Stomach (tissue), 9 donors: ENCODE results near the gene PGA4. TPM values are rescaled to one million over a fixed set of nuclear protein-coding genes. Genes with fewer than 3 reads are reported as not detected.
"Not testable (repeated sequence)": the region's sequence is repeated elsewhere in the genome, so short reads cannot be mapped to it uniquely, and the experiment has no call there.

ENCODE experiments used
- DNase-seq, 2 donors: peaks; one replicate each; pipeline versions ENCODE4 v3.0.0 to v3.0.0-alpha.2; 2013 to 2019
- H3K27ac ChIP-seq, 5 donors: fragments of 200-600 bp in 4 of 5; sonication (generic) in 4 of 5; one replicate each; pipeline ENCODE4 v1.5.1; 2013 to 2019; ENCODE audit warnings: mild to moderate bottlenecking in 1 of 5, moderate library complexity in 1 of 5
- H3K27me3 ChIP-seq, 3 donors: fragments of 200-600 bp; sonication (generic); one replicate each; pipeline ENCODE4 v1.5.1; 2017 to 2019; ENCODE audit warnings: mixed run types in 1 of 3
- H3K36me3 ChIP-seq, 4 donors: fragments of 200-600 bp; sonication (generic); 1 replicate in 3 of 4; 2 replicates in 1 of 4; pipeline ENCODE4 v1.5.1; 2016 to 2019
- H3K4me1 ChIP-seq, 4 donors: fragments of 200-600 bp; sonication (generic); one replicate each; pipeline ENCODE4 v1.5.1; 2016 to 2019
- H3K4me3 ChIP-seq, 4 donors: fragments of 200-600 bp; sonication (generic) in 3 of 4; one replicate each; pipeline ENCODE4 v1.5.1; 2016 to 2019; ENCODE audit warnings: mild to moderate bottlenecking in 1 of 4
- H3K9me3 ChIP-seq, 4 donors: fragments of 200-600 bp; sonication (generic); one replicate each; pipeline ENCODE4 v1.5.1; 2016 to 2019
- POLR2AphosphoS5 ChIP-seq, 3 donors: sonication (generic); formaldehyde crosslinking; IDR thresholded peaks; one replicate each; pipeline ENCODE4 v1.6.1; 2016; ENCODE audit warnings: antibody characterized with exemption in 3 of 3
- WGBS, 5 donors: extraction: QIAGEN DNeasy Blood & Tissue Kit in 3 of 5; methylation state at CpG; one replicate each; pipeline versions ENCODE4 v1.1.5 to v1.1.7; 2013 to 2018; 5-methylcytosine and 5-hydroxymethylcytosine counted together
- intact Hi-C: fragments of 100-400 bp; cut with DNase I; formaldehyde crosslinking; loops from one replicate; pipeline ENCODE4 v1.15.1; 2023; ENCODE audit warnings: low total_unique reads
- polyA plus RNA-seq, 3 donors: library from polyadenylated mRNA; stranded (reverse); fragments of 200-250 nt; gene quantifications; one replicate each; pipeline ENCODE4 v1.2.3, GENCODE V29; 2013
- total RNA-seq, 5 donors: library from RNA; depleted of rRNA; stranded (reverse); fragments of >200 nt; gene quantifications; one replicate each; pipeline versions ENCODE4 v1.1.0 to v1.2.3, GENCODE V29; 2014 to 2016
- donor health status: healthy with polysubstance abuse.
- donor health status: Bipolar disorder and iron deficiency.
- donor health status: healthy.

Gene PGA4
- total and polyA plus RNA-seq, 8 donors: 386 to 107,207 (median 16,893) TPM

DNA sequence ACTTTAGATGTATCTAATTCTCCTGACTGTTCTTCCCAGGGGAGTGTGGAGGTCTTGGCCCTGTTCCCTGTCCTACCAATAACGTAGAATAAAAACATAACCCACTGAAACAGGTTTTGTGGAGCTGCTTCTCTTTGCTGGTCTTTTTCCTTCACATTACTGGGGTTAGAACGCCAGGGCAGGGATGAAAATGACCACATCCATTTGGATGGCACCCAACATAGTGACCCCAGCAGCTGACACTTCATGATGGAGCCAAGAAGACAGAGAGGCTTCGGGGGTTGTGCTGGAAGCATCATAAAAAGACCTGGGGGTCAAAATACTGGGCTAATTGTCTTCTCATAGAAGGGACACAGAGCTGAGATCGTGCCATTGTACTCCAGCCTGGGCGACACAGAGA lies 9.4 kb downstream of the PGA4 start:
- WGBS, 5 donors: no CpG with 5 or more reads among the region's 5 CpGs
- intact Hi-C loops, H3K36me3 ChIP-seq, H3K27me3 ChIP-seq, H3K9me3 ChIP-seq, H3K4me3 ChIP-seq, H3K27ac ChIP-seq, DNase-seq, H3K4me1 ChIP-seq: not testable (repeated sequence)
- peak in 1 of 3 donors; percentile 73 for TF ChIP-seq POLR2AphosphoS5 (IDR thresholded peaks at IDR 0.05)

DNA sequence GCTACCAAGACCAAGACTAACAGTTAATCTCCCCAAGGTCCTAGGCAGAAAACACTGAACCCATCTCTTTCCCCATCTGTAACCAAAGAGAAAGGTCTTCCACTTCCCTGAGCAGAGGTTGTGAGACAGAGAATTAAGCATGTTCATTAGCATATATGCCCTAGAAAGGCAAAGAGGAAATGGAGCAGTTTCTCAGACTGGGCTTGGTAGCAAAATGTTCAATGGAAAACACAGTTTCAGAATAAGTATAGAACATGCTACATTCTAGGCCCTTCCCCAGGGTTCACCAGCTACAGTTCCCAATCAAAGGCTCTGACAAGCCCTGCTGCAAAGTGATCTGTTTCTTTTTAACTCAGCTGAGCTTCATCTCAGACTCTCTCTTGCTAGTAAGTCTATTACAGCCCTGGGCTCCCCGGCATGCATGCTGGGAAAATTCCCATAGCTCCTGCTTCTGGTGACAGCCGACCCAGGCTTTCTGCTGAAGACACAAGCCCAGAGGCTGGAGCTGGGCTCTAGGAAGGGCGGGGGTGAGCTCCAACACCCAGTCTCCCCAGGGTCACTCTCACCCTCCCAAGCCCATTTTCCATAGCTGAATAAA lies 10.5 kb downstream of the PGA4 start:
- H3K4me3 ChIP-seq, DNase-seq, intact Hi-C loops, H3K9me3 ChIP-seq, H3K27me3 ChIP-seq, H3K36me3 ChIP-seq, H3K27ac ChIP-seq, H3K4me1 ChIP-seq: not testable (repeated sequence)
- no CpG with 5 or more reads among the region's 3 CpGs for WGBS, 5 donors

DNA sequence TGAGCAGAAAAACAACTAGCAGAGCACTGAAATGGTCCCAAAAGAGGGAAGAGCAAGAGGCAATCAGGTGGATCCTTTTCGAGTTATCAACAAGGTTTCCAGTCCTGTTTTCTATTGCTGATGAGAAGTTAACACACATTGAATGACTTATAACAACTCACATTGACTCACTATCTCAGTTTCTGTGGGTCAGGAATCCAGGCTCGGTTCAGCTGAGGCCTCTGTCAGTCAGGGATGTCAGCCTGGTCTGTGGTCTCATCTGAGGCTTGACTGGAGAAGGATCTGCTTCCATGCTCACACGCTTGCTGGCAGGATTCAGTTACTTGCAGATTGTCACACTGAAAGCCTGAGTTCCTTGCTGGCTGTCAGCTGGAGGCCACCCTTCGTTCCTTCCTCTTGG lies 15.0 kb downstream of the PGA4 start:
- H3K36me3 ChIP-seq, intact Hi-C loops, DNase-seq, H3K4me1 ChIP-seq, H3K9me3 ChIP-seq, H3K27me3 ChIP-seq, H3K27ac ChIP-seq, H3K4me3 ChIP-seq: not testable (repeated sequence)
- no CpG with 5 or more reads among the region's 4 CpGs for WGBS, 5 donors

DNA sequence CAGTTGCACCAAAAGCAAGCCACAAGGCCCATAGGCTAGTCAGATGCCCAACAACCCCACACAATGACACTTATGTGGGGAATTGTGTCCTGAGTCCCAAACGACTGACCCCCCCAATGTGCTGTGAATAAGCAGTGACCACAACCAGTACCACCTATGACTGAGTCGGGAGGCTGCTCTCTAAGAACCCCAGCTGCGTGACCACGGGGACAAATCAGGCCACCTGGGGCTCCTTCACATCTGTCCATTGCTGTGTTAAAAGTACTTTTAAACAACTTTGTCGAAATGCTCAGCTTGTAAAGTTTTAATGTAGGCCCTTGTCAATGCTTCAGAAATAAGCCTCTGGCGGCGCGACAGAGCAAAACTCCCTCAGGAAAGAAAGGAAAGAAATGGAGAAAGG lies 18.1 kb downstream of the PGA4 start:
- H3K27ac ChIP-seq, H3K4me1 ChIP-seq, H3K36me3 ChIP-seq, H3K27me3 ChIP-seq, intact Hi-C loops, DNase-seq, H3K4me3 ChIP-seq, H3K9me3 ChIP-seq: not testable (repeated sequence)
- WGBS, 5 donors: 66 to 77% (median 76%) methylated on average over 7 to 8 of the region's 8 CpGs

DNA sequence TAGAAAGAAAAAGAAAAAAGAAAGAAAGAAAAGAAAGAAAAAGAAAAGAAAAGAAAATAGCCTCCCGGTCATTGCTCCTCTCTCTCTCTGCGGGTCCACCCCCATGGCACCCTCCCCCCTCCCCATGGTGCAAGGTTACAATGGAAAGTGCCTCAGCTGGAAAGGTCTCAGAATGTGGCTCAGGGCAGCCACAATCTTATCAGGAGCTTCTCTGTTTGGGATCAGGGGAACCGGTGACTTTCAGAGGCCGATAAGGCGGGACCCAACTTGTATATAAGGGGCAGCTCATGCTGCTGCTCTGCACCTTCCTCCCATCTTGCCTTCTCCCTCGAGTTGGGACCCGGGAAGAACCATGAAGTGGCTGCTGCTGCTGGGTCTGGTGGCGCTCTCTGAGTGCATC lies 18.7 kb downstream of the PGA4 start, which contains the start of gene PGA5:
TSS of gene PGA5 (plus strand) at position 301 of the 400 bp plus-strand sequence. CDS start at position 353, 52 bp downstream.
- H3K27ac ChIP-seq, DNase-seq, intact Hi-C loops, H3K9me3 ChIP-seq, H3K27me3 ChIP-seq, H3K4me1 ChIP-seq, H3K36me3 ChIP-seq, H3K4me3 ChIP-seq: not testable (repeated sequence)
- no CpG with 5 or more reads among the region's 8 CpGs for WGBS, 5 donors

DNA sequence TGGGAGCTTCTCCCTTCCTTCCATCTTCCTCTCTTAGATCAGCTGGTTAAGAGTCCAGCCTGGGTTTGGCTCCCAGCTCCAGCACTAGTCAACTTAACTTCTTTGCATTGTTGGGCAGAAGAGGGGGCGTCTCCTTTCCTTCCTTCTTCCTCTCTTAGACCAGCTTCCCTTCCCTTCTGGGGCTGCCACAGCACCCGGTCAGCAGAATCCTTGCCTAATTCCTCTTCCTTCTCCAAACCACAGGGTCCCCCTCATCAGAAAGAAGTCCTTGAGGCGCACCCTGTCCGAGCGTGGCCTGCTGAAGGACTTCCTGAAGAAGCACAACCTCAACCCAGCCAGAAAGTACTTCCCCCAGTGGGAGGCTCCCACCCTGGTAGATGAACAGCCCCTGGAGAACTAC lies 19.4 kb downstream of the PGA4 start:
- H3K27me3 ChIP-seq, intact Hi-C loops, H3K27ac ChIP-seq, DNase-seq, H3K36me3 ChIP-seq, H3K4me3 ChIP-seq, H3K9me3 ChIP-seq, H3K4me1 ChIP-seq: not testable (repeated sequence)
- no CpG with 5 or more reads among the region's 5 CpGs for WGBS, 5 donors

DNA sequence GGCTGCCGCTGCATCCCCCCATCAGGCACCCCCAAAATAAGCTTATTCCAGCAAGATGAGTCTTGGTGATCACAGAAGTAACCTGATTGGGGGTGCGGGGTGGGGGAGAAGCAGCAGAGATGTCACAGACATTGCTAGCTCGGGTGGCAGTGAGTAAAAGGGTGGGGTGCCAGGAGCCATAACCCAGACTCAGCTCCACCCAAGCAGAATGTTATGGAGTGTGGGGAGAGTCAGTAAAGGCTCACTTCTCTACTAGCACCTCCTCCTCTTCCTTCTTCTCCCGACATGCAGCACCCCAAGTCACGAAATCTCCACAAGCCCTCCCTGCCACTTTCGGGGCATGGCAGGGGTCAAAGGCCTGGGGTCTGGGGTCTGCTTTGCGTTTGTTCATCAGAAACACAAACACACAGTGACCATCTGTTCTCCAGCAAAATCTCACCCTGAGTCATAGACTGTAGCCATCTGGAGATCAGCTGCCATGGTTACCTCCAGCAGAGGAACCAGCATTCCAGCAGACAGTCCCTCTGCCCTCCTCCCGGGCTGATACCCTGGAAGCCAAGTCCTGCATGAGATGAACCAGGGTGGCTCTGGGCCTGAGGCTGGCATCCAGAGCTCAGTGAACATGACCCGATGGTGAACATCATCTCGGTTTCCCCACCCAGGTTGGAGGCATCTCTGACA lies 23.3 kb downstream of the PGA4 start:
- DNase-seq, H3K4me3 ChIP-seq, H3K27ac ChIP-seq, H3K36me3 ChIP-seq, H3K9me3 ChIP-seq, H3K27me3 ChIP-seq, H3K4me1 ChIP-seq, intact Hi-C loops: not testable (repeated sequence)
- no CpG with 5 or more reads among the region's 10 CpGs for WGBS, 5 donors

DNA sequence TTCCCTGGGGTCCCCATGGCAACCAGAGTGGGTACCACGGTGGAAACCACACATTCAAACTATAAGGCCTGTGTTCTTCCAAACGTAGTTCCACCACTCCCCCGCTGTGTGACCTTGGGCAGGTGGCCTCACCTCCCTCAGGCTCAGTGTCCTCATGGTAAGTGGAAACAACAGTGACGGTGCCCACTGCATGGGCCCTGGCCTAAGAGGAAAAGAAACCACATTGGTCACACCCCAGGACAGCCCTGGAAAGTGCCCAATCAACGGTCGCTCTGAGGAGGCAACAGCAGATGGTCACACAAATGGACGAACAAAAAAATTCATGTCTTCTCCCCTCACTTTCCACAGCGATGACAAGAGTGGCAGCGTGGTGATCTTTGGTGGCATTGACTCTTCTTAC lies 25.9 kb downstream of the PGA4 start:
- H3K4me1 ChIP-seq, H3K4me3 ChIP-seq, H3K27ac ChIP-seq, H3K27me3 ChIP-seq, intact Hi-C loops, H3K9me3 ChIP-seq, DNase-seq, H3K36me3 ChIP-seq: not testable (repeated sequence)
- WGBS, 5 donors: 69 to 89% (median 80%) methylated on average over 8 to 9 of the region's 9 CpGs

DNA sequence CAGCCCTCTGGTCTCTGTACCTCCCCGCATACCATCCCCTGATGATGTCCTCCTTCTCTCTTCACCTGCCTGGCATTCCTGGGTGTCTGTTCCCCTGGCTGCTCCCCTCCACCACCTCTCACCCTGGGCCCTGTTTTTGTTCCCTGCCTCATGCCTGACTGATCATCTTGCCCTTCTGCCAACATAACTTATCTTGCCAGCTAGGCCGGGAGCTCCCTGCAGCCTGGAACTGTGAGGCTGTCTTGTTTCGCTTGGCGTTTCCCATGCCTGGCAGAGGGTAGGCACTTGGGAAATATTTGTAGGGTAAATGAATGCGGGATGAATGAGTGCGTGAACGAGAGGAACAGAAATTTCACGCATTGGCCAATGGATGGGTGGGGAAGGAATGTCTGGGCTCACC lies 27.1 kb downstream of the PGA4 start:
- H3K4me3 ChIP-seq, H3K27me3 ChIP-seq, H3K36me3 ChIP-seq, DNase-seq, H3K4me1 ChIP-seq, H3K9me3 ChIP-seq, intact Hi-C loops, H3K27ac ChIP-seq: not testable (repeated sequence)
- 68 to 79% (median 78%) methylated on average over 8 of the region's 8 CpGs for WGBS, 5 donors

DNA sequence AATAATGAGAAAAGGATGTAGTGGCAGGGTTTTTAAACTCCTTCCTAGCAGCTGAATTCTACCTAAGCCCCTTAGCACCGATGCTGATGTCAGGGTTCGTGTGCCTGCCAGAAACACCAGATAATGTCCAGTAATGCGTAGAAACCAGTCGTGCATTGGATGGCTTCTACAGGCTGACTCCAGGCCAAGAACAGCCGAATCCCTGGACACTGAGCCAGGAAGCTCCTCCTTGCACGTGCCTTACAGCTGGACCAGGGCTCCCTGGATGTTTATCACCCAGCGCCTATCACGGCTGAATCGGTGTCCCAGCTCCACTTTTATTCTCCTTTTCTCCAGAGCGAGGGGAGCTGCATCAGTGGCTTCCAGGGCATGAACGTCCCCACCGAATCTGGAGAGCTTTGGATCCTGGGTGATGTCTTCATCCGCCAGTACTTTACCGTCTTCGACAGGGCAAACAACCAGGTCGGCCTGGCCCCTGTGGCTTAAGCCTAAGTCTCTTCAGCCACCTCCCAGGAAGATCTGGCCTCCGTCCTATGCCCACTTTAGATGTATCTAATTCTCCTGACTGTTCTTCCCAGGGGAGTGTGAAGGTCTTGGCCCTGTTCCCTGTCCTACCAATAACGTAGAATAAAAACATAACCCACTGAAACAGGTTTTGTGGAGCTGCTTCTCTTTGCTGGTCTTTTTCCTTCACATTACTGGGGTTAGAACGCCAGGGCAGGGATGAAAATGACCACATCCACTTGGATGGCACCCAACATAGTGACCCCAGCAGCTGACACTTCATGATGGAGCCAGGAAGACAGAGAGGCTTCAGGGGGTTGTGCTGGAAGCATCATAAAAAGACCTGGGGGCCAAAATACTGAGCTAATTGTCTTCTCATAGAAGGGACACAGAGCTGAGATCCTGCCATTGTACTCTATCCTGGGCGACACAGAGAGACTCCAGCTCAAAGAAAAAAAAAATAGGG lies 28.9 kb downstream of the PGA4 start:
- H3K27me3 ChIP-seq, H3K9me3 ChIP-seq, H3K4me1 ChIP-seq, H3K27ac ChIP-seq, H3K36me3 ChIP-seq, H3K4me3 ChIP-seq, intact Hi-C loops: not testable (repeated sequence)
- DNase-seq: peak in 1 of 2 donors; percentile 61
- WGBS, 5 donors: 51 to 62% (median 60%) methylated on average over 20 of the region's 20 CpGs

DNA sequence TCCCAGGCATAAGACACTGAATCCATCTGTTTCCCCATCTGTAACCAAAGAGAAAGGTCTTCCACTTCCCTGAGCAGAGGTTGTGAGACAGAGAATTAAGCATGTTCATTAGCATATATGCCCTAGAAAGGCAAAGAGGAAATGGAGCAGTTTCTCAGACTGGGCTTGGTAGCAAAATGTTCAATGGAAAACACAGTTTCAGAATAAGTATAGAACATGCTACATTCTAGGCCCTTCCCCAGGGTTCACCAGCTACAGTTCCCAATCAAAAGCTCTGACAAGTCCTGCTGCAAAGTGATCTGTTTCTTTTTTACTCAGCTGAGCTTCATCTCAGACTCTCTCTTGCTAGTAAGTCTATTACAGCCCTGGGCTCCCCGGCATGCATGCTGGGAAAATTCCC lies 30.2 kb downstream of the PGA4 start:
- H3K4me1 ChIP-seq, H3K9me3 ChIP-seq, DNase-seq, H3K27ac ChIP-seq, H3K4me3 ChIP-seq, H3K27me3 ChIP-seq, H3K36me3 ChIP-seq, intact Hi-C loops: not testable (repeated sequence)
- 44 to 71% (median 58%) methylated on average over 1 of the region's 1 CpG for WGBS, 5 donors
